RCC 7860 (cell line): ENCODE measurements around the gene S1PR2.
A peak's percentile ranks its signal among the peaks of the same experiment; 100 is the strongest.
"Not testable (repeated sequence)": the region's sequence is repeated elsewhere in the genome, so short reads cannot be mapped to it uniquely, and the experiment has no call there.

Source experiments
- DNase-seq: peaks from one replicate; pipeline ENCODE4 v3.0.0-alpha.2; 2015; ENCODE audit warnings: low spot score
- FAIRE-seq: peaks from 2 replicates; lab custom pipeline; 2012; peaks lifted over from hg19 to GRCh38; lab: Jason Lieb, UNC

S1PR2 gene

DNA sequence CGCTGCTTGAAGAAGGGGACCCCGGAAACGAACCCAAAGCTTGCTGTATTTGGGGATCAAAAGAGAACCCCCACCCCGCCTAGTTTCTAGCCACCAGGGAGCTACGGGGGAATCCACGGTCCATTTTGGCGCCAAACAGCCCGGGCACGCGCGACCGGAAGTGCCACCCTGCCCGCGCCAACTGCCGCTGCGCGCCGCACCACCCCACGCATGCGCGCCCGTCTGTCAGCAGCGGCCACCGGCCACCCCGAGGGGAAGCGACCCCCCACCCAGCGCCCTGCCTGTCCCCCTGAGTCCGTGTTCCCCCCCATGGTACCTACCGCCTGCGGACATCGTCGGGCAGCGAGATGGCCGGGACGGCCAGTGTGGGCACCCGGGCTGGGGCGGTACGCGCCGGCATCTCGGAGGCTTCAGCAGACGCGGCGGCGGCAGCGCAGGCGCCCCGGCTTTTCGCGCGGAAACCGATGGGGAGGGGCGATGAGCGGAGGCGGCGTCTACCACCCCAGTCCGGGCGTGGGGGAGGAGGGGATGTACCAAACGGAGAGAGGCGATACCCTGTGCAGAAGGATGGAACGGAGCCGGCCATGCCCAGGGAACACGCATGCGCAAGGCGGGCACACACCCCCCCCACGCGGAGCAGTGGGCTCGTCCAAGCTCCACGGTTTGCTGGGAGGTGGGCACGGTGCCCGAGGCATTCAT lies 36.5 kb downstream of the S1PR2 start, which contains the start of gene DNMT1:
Gene DNMT1 (minus strand): TSS at position 454 of the 699 bp plus-strand sequence. CDS start 54 bp downstream, at position 400.
- FAIRE-seq = peak; percentile 66
- peak; percentile 94 for DNase-seq

DNA sequence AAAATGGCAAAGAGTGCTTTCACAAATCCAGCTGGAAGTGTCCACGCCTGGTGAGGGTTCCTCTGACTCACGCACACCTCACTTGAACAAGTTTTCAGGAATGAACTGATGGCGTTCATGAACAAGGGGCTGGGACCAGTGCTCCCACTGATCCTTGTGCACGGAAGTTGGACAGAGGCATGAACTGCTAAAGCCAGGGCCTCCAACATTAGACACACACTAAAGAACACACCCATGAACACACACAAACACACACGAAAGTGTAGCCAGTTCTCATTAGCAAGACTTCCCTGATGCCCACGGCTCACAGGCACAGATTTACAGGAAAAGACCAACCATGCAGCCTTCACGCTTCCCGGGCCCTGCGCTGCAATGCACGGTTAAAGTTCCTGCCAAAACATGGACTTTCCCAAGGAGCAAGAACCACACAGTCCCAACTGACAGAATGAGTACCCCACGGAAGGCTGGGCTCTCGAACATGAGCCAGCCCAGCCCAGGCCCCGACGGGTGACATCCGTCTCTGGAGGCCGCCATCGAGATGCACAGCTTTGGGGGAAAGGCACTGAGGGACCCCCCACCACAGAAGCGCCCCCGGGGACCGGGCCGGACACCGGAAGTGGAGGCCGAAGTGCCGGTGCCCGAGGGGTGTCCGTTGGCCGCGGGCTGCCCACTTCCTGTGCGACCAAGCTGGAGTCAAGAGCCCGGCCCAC lies 37.2 kb downstream of the S1PR2 start:
- no peak for FAIRE-seq
- peak; percentile 44 for DNase-seq

DNA sequence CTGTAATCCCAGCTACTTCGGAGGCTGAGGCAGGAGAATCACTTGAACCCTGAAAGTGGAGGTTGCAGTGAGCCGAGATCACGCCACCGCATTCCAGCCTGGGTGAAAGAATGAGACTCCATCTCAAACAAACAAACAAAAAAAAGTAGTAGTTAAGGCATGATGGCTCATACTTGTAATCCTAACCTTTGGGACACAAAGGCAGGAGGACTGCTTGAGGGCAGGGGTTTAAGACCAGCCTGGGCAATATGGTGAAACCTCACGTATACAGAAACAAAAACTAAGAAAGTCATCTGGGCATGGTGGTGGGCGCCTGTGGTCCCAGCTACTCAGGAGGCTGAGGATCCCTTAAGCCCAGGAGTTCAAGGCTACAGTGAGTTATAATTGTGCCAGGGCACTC lies 38.2 kb downstream of the S1PR2 start:
- FAIRE-seq (no peak), DNase-seq (no peak)

DNA sequence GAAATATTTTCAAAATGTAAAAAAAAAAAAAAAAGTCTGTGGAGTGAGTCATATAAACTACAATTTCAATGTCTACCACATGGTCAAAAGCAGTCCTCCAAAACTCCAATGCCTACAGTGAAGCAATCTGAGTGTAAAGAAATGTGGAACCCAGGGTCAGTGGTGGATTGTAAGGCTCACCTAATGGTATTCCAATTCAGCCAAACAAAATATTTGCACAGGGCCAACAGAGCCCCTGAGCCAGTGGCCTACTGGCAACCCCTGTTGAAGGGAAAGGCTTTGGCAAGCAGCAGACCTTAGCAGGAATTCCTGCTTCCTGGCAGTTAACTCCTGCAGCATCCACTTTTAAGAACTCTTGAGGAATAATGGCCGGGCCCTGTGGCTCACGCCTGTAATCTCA lies 39.8 kb downstream of the S1PR2 start:
- no peak for FAIRE-seq
- DNase-seq = no peak

DNA sequence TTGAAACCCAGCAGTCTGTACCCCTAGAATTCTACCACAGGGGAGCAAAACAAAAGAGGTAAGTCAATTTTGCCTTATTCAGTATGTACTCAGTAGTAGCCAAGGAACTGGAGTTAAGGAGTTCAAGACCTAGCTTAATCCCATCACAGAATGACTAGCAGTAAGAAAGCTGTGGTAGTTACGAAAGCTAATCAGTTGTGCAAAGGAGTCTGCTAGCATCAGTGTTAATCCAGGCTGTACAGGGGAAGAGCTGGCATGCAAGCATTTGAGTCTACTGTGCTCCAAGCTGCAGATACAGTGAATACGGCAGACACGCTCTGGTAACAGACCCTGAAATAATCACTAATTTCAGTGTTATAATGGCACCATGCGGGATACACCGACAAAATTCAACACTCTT lies 41.1 kb downstream of the S1PR2 start:
- no peak for DNase-seq
- FAIRE-seq = no peak

DNA sequence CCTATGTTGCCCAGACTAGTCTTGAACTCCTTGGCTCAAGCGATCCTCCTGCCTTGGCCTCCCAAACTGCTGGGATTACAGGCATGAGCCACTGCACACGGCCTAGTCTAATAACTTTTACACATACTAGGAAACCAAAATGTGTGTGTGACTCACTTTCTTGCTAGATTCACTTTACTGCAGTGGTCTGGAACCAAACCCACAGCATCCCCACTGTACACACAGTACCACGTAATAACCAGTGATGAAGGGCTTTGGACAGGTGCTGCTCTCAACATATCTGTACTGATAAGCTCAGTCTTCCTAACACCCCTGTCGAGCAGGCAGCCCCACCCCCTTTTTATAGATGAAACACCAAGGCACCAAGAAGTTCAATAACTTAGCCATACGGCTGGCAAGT lies 41.5 kb downstream of the S1PR2 start:
- FAIRE-seq (no peak), DNase-seq (peak; percentile 12)

DNA sequence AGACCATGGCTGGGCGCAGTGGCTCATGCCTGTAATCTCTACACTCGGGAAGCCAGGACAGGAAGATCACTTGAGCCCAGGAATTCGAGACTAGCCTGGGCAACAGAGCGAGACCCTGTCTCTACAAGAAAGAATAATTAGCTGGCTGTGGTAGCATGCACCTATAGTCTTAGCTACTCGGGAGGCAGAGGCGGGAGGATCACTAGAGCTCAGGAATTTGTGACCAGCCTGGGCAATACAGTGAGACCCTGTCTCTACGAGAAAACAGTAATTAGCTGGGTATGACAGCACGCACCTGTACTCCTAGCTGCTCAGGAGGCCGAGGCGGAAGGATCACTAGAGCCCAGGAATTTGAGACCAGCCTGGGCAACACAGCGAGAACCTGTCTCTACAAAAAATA lies 43.8 kb downstream of the S1PR2 start:
- FAIRE-seq = no peak

DNA sequence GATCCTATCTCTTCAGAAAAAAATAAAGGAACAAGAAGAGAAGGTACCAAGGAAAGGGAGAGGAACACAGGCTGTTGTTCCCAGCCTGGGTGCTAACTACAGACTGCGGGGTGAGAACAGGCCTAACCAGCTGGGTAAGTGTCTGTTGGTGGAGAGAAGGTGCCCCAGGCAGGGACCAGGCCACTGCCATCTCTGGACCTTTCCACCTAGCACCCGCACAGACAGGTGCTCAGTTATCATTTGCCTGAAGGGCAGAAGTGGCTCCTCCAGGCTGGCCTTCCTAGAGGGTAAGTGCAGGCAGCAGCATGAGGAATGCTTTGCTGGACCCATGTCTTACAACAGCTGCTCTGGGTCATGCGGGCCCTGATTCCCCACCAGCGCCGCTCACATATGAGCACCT lies 46.5 kb downstream of the S1PR2 start:
- FAIRE-seq (no peak), DNase-seq (no peak)

More for the DNA sequence above, 43.8 kb downstream of the S1PR2 start:
- no peak for DNase-seq

DNA sequence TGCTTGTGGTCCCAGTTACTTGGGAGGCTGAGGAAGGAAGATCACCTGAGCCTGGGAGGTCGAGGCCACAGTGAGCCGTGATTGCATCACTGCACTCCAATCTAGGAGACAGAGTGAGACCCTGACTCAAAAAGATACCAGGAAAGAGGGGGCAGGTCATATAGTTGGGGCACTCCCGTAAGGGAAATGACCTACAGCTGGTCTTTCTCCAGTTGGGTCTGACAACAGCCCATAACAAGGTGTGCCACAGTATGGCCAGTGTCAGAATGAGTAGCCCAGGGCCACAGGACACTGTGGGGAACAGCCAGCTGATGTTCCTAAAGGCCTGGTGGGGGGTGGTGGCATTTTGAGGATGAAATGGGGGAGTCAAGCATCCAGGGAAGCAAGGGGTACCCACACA lies 47.2 kb downstream of the S1PR2 start:
- FAIRE-seq (no peak), DNase-seq (no peak)

DNA sequence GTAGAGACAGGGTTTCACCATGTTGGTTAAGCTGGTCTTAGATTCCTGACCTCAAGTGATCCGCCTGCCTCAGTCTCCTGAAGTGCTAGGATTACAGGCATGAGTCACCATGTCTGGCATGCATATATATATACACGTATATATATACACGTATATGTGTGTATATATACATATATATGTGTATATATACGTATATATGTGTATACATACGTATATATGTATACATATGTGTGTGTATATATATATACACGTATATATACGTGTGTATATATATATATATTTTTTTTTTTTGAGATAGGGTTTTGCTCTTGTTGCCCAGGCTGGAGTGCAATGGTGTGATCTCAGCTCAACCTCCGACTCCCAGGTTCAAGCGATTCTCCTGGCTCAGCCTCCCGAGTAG lies 48.3 kb downstream of the S1PR2 start:
- DNase-seq (no peak), FAIRE-seq (no peak)

DNA sequence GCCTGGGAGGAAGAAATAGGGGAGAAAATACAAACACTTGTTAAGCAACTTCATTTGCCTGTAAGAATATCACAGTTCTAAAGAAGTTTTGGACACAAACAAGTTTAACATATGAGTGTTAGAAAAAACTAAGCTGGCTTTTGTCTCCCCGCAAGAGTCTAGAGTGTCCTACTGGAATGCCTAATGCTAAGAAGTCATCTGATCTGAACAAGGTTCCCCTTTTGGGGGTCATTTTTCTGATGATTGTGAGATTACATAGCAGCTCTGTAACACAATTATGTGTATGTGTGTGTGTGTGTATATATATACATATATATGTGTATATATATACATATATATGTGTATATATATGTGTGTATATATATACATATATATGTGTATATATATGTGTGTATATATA lies 49.1 kb downstream of the S1PR2 start:
- DNase-seq (no peak), FAIRE-seq (no peak)

DNA sequence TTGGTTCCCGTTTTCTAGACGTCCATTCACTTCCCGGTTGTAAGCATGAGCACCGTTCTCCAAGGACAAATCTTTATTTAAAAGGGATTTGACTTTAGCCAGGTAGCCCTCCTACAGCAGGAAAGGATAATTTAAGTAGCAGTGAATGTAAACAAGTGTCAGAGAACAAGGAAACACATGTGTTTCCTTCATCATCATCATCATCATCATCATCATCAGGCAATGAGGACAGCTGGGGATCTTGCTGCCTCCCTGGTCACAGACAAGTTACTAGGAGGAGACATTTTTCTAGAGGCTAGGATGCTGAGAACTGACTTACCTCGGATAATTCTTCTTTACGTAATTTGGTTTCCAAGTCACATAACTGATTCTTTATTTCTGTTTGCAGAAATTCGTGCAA lies 50.7 kb downstream of the S1PR2 start:
- FAIRE-seq (no peak), DNase-seq (no peak)

DNA sequence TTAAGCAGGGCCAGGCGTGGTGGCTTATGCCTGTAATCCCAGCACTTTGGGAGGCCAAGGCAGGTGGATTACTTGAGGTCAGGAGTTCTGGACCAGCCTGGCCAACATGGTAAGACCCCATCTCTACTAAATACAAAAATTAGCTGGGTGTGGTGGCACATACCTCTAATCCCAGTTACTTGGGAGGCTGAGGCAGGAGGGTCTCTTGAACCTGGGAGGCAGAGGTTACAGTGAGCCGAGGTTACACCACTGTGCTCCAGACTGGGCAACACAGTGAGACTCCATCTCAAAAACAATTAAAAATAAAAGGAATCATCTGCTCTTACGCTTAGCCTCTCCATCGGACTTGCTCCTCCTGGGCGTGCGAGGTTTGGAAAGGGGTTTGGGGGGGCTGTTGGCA lies 51.1 kb downstream of the S1PR2 start:
- DNase-seq, FAIRE-seq: not testable (repeated sequence)

DNA sequence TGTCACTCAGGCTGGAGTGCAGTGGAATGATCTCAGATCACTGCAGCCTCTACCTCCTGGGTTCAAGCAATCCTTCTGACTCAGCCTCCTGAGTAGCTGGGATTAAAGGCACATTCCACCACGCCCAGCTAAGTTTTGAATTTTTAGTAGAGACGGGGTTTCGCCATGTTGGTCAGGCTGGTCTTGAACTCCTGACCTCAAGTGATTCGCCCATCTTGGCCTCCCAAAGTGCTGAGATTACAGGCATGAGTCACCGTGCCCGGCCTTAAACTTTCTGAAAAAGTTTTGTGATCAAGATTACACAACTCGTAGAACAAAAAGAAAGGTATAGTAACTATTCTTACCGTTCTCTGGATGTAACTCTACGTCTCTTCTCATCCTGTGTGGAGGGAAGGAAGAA lies 57.6 kb downstream of the S1PR2 start:
- peak; percentile 35 for FAIRE-seq
- DNase-seq = peak; percentile 51
